SK-N-SH (cell line): Measurements from ENCODE around the gene ERLEC1. TPM values are rescaled to one million over a fixed set of nuclear protein-coding genes. Genes with fewer than 3 reads are reported as not detected.

Experiments used
- CTCF ChIA-PET: fragments of 300-600, 350-600 bp; formaldehyde crosslinking; extraction: SDS; loops from one replicate; lab custom pipeline; 2021; lab: Yijun Ruan, JAX
- POLR2A ChIA-PET: fragments of 350-600 bp; sonication (Branson Sonifier 250); formaldehyde crosslinking; extraction: SDS; loops from one replicate; lab custom pipeline; 2020; ENCODE audit warnings: antibody characterized with exemption, inconsistent platforms; lab: Yijun Ruan, JAX
- DNase-seq: peaks from one replicate; pipeline ENCODE4 v3.0.0; 2012
- H2AFZ ChIP-seq: fragments of 200-600 bp; sonication (generic); 2 replicates; pipeline ENCODE4 v1.8.1; 2016; ENCODE audit warnings: antibody characterized with exemption, mild to moderate bottlenecking, low read depth
- H3F3A ChIP-seq: fragments of 200-600 bp; sonication (generic); replicated peaks from 2 replicates; pipeline ENCODE3; 2016; ENCODE audit warnings: antibody characterized with exemption, mild to moderate bottlenecking; ENCODE audit not compliant: insufficient read depth
- H3K27ac ChIP-seq, 2 experiments: fragments of 200-500 bp in 1 of 2; fragments of 200-600 bp in 1 of 2; sonication (Bioruptor generic) in 1 of 2; sonication (generic), shearing (Covaris generic) in 1 of 2; 2 replicates each; pipeline versions ENCODE4 v1.5.1 to v1.6.1; 2014 to 2016; ENCODE audit warnings: low read depth in 2 of 2, inconsistent platforms in 1 of 2, low read length in 1 of 2, mild to moderate bottlenecking in 1 of 2, mixed read lengths in 1 of 2
- H3K27me3 ChIP-seq: fragments of 200-600 bp; sonication (generic), shearing (Covaris generic); 2 replicates; pipeline ENCODE4 v1.6.1; 2016; ENCODE audit warnings: mixed run types; ENCODE audit not compliant: insufficient read depth
- H3K36me3 ChIP-seq, 2 experiments: fragments of 200-500 bp in 1 of 2; fragments of 200-600 bp in 1 of 2; sonication (Bioruptor generic) in 1 of 2; sonication (generic) in 1 of 2; replicated peaks in 1 of 2; 2 replicates each; pipeline versions ENCODE3 to v1.5.1; 2014 to 2016; ENCODE audit warnings: low read length in 1 of 2, mild to moderate bottlenecking in 1 of 2; ENCODE audit not compliant: insufficient read depth in 2 of 2, control insufficient read depth in 1 of 2
- H3K4me1 ChIP-seq, 2 experiments: fragments of 200-500 bp in 1 of 2; fragments of 200-600 bp in 1 of 2; sonication (Bioruptor generic) in 1 of 2; sonication (generic), shearing (Covaris generic) in 1 of 2; 2 replicates each; pipeline versions ENCODE4 v1.5.1 to v1.6.1; 2014 to 2016; ENCODE audit warnings: low read depth in 1 of 2, low read length in 1 of 2, mixed run types in 1 of 2; ENCODE audit not compliant: insufficient read depth in 2 of 2, control insufficient read depth in 1 of 2
- H3K4me2 ChIP-seq: fragments of 200-600 bp; sonication (generic), shearing (Covaris generic); 2 replicates; pipeline ENCODE4 v1.6.1; 2017; ENCODE audit warnings: mixed run types
- H3K4me3 ChIP-seq, 2 experiments: fragments of 200-500 bp in 1 of 2; fragments of 200-600 bp in 1 of 2; sonication (Bioruptor generic) in 1 of 2; sonication (generic), shearing (Covaris generic) in 1 of 2; 2 replicates each; pipeline versions ENCODE4 v1.5.1 to v1.8.1; 2014 to 2016; ENCODE audit warnings: low read depth in 2 of 2, inconsistent platforms in 1 of 2, low read length in 1 of 2, mild to moderate bottlenecking in 1 of 2, mixed read lengths in 1 of 2, moderate library complexity in 1 of 2
- H3K79me2 ChIP-seq: fragments of 200-600 bp; sonication (generic); 2 replicates; pipeline ENCODE4 v1.8.1; 2017; ENCODE audit warnings: mild to moderate bottlenecking; ENCODE audit not compliant: insufficient read depth
- H3K9ac ChIP-seq: fragments of 200-600 bp; sonication (generic); 2 replicates; pipeline ENCODE4 v1.6.1; 2017; ENCODE audit warnings: mixed run types
- H3K9me2 ChIP-seq: fragments of 200-600 bp; sonication (generic); 2 replicates; pipeline ENCODE4 v1.6.1; 2017; ENCODE audit warnings: mixed run types
- H3K9me3 ChIP-seq: fragments of 200-600 bp; sonication (generic); 2 replicates; pipeline ENCODE4 v1.6.1; 2017; ENCODE audit warnings: mixed run types, mild to moderate bottlenecking, moderate library complexity
- H4K20me1 ChIP-seq: fragments of 200-600 bp; sonication (generic); 2 replicates; pipeline ENCODE4 v1.6.1; 2017; ENCODE audit warnings: mild to moderate bottlenecking, mixed run types; ENCODE audit not compliant: insufficient read depth
- CHD2 ChIP-seq: fragments of 150-350 bp; IDR thresholded peaks from 2 replicates; pipeline ENCODE4 v1.6.1; 2018; ENCODE audit warnings: low read length; ENCODE audit not compliant: partially characterized antibody
- EP300 ChIP-seq, 2 experiments: IDR thresholded peaks; 2 replicates each; pipeline versions ENCODE4 v1.4.0 to v1.6.1; 2012; ENCODE audit warnings: borderline replicate concordance in 1 of 2, low read depth in 1 of 2, low read length in 1 of 2
- EZH2phosphoT487 ChIP-seq: fragments of 200-600 bp; sonication (generic); IDR thresholded peaks from 2 replicates; pipeline ENCODE4 v1.6.1; 2017; ENCODE audit warnings: low read depth, mixed run types, mild to moderate bottlenecking, antibody characterized with exemption, moderate library complexity, borderline replicate concordance
- FOXJ3 ChIP-seq: sonication (generic); formaldehyde crosslinking; IDR thresholded peaks from 2 replicates; pipeline ENCODE4 v1.5.1; 2020; ENCODE audit warnings: mild to moderate bottlenecking, missing genetic modification reagents
- FOXM1 ChIP-seq: IDR thresholded peaks from 2 replicates; pipeline ENCODE4 v1.4.0; 2012; ENCODE audit warnings: low read depth, mild to moderate bottlenecking
- GABPA ChIP-seq: IDR thresholded peaks from 2 replicates; pipeline ENCODE4 v1.4.0; 2012; ENCODE audit warnings: low read depth, mild to moderate bottlenecking
- JUND ChIP-seq: IDR thresholded peaks from 2 replicates; pipeline ENCODE4 v1.4.0; 2012
- MEF2A ChIP-seq: IDR thresholded peaks from 2 replicates; pipeline ENCODE4 v1.4.0; 2012; ENCODE audit warnings: low read depth, borderline replicate concordance
- MXI1 ChIP-seq: IDR thresholded peaks from 2 replicates; pipeline ENCODE4 v1.6.1; 2012; ENCODE audit warnings: mild to moderate bottlenecking, low read depth, low read length, improper control_type of control experiment
- NRF1 ChIP-seq: IDR thresholded peaks from 2 replicates; pipeline ENCODE4 v1.6.1; 2012; ENCODE audit warnings: low read depth, mild to moderate bottlenecking, low read length
- PBX3 ChIP-seq: IDR thresholded peaks from 2 replicates; pipeline ENCODE4; 2012
- POLR2AphosphoS5 ChIP-seq: IDR thresholded peaks from 2 replicates; pipeline ENCODE4 v1.6.1; 2012; ENCODE audit warnings: low read depth, low read length
- SIN3A ChIP-seq: IDR thresholded peaks from 2 replicates; pipeline ENCODE4 v1.6.1; 2012; ENCODE audit warnings: low read depth, mild to moderate bottlenecking, low read length, moderate library complexity, borderline replicate concordance
- USF2 ChIP-seq: fragments of 150-350 bp; IDR thresholded peaks from 2 replicates; pipeline ENCODE4 v1.6.1; 2017; ENCODE audit warnings: antibody characterized with exemption, low read length, low read depth, borderline replicate concordance
- YY1 ChIP-seq: IDR thresholded peaks from 2 replicates; pipeline ENCODE4 v1.4.0; 2012; ENCODE audit warnings: low read depth, mild to moderate bottlenecking
- WGBS: methylation state at CpG from one replicate; pipeline ENCODE4 v1.1.6; 2017; ENCODE audit warnings: low lambda C conversion rate; 5-methylcytosine and 5-hydroxymethylcytosine counted together
- polyA plus RNA-seq, 3 experiments: library from polyadenylated mRNA; depleted of rRNA; stranded (reverse); fragments of >200 nt; gene quantifications; 2 replicates each; pipeline ENCODE4 v1.2.3, GENCODE V29; 2012
- TF ChIP-seq, protein P1 (sequence below): IDR thresholded peaks from 2 replicates; pipeline ENCODE4 v1.4.0; 2012; ENCODE audit warnings: low read depth, borderline replicate concordance
- TF ChIP-seq, protein P2 (sequence below): IDR thresholded peaks from 2 replicates; pipeline ENCODE4 v1.6.1; 2012; ENCODE audit warnings: mild to moderate bottlenecking, low read depth, low read length, moderate library complexity

The ERLEC1 gene
- polyA plus RNA-seq, 1 of the 3 experiments (the other 2 are of a cell fraction) = 61.7 TPM

- TF ChIP-seq MXI1 (no peak), GABPA (no peak), EZH2phosphoT487 (no peak), NRF1 (no peak), CHD2 (no peak), JUND (no peak), FOXM1 (no peak)
- TF ChIP-seq, protein P1, sequence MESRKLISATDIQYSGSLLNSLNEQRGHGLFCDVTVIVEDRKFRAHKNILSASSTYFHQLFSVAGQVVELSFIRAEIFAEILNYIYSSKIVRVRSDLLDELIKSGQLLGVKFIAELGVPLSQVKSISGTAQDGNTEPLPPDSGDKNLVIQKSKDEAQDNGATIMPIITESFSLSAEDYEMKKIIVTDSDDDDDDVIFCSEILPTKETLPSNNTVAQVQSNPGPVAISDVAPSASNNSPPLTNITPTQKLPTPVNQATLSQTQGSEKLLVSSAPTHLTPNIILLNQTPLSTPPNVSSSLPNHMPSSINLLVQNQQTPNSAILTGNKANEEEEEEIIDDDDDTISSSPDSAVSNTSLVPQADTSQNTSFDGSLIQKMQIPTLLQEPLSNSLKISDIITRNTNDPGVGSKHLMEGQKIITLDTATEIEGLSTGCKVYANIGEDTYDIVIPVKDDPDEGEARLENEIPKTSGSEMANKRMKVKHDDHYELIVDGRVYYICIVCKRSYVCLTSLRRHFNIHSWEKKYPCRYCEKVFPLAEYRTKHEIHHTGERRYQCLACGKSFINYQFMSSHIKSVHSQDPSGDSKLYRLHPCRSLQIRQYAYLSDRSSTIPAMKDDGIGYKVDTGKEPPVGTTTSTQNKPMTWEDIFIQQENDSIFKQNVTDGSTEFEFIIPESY = no peak
- Histone ChIP-seq H3K4me1 (no peaks in the 10 kb centered on the region), H3K9me2 (no peaks in the 10 kb centered on the region), H4K20me1 (no peaks in the 10 kb centered on the region), H3K9me3 (no peaks in the 10 kb centered on the region), H2AFZ (no peak overlapping the region), H3K36me3 (peaks cover 21% of the 10 kb centered on the region in 2 experiments), H3K27me3 (no peaks in the 10 kb centered on the region), H3K27ac (no peak overlapping the region), H3K79me2 (no peaks in the 10 kb centered on the region), H3K4me3 (no peak overlapping the region), H3K9ac (no peak overlapping the region), H3K4me2 (no peak overlapping the region), H3F3A (no peaks in the 10 kb centered on the region)
- ChIA-PET POLR2A (no interaction called here), CTCF (interaction anchor here (1.0 kb wide), 1 partner anchor 9 kb away, joined by 3 read pairs; no protein-coding TSS in a partner anchor)
- 100% methylated on average over 2 of the region's 2 CpGs for WGBS
- DNase-seq = no peak
Measured at GRCh38 chr2:53854678-53855077, 67.8 kb downstream of the ERLEC1 start.

- no peaks in the 10 kb centered on the region for H3F3A ChIP-seq
- CTCF ChIA-PET = no interaction called here
- H4K20me1 ChIP-seq = no peaks in the 10 kb centered on the region
- H3K27ac ChIP-seq = no peak overlapping the region
- H3K27me3 ChIP-seq = no peaks in the 10 kb centered on the region
- H3K4me1 ChIP-seq = no peaks in the 10 kb centered on the region
- no peak overlapping the region for H3K4me3 ChIP-seq
- WGBS = 90% methylated on average over 2 of the region's 2 CpGs
- no peak overlapping the region for H3K9ac ChIP-seq
- H3K9me2 ChIP-seq = no peaks in the 10 kb centered on the region
- DNase-seq = peak; percentile 25
- H2AFZ ChIP-seq = no peak overlapping the region
- H3K36me3 ChIP-seq = peaks cover 21 to 32% of the 10 kb centered on the region in 2 experiments
- H3K79me2 ChIP-seq = no peaks in the 10 kb centered on the region
- POLR2A ChIA-PET = no interaction called here
- no peak overlapping the region for H3K4me2 ChIP-seq
- no peaks in the 10 kb centered on the region for H3K9me3 ChIP-seq
- TF ChIP-seq CHD2 (no peak), USF2 (no peak), POLR2AphosphoS5 (no peak), GABPA (no peak), MXI1 (no peak), YY1 (no peak), EZH2phosphoT487 (no peak), SIN3A (no peak), NRF1 (no peak), JUND (no peak), EP300 (IDR thresholded peaks at IDR 0.05; ENCODE audit: borderline replicate concordance in 1 of 2, low read depth in 1 of 2, low read length in 1 of 2) (no peak), PBX3 (no peak), FOXJ3 (no peak), MEF2A (no peak)
- TF ChIP-seq, protein P2, sequence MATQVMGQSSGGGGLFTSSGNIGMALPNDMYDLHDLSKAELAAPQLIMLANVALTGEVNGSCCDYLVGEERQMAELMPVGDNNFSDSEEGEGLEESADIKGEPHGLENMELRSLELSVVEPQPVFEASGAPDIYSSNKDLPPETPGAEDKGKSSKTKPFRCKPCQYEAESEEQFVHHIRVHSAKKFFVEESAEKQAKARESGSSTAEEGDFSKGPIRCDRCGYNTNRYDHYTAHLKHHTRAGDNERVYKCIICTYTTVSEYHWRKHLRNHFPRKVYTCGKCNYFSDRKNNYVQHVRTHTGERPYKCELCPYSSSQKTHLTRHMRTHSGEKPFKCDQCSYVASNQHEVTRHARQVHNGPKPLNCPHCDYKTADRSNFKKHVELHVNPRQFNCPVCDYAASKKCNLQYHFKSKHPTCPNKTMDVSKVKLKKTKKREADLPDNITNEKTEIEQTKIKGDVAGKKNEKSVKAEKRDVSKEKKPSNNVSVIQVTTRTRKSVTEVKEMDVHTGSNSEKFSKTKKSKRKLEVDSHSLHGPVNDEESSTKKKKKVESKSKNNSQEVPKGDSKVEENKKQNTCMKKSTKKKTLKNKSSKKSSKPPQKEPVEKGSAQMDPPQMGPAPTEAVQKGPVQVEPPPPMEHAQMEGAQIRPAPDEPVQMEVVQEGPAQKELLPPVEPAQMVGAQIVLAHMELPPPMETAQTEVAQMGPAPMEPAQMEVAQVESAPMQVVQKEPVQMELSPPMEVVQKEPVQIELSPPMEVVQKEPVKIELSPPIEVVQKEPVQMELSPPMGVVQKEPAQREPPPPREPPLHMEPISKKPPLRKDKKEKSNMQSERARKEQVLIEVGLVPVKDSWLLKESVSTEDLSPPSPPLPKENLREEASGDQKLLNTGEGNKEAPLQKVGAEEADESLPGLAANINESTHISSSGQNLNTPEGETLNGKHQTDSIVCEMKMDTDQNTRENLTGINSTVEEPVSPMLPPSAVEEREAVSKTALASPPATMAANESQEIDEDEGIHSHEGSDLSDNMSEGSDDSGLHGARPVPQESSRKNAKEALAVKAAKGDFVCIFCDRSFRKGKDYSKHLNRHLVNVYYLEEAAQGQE = no peak
- TF ChIP-seq, protein P1 = no peak
Measured at GRCh38 chr2:53856272-53856671, 69.4 kb downstream of the ERLEC1 start.
